ENCODE measurements around the gene MAGEH1.
A peak's percentile ranks its signal among the peaks of the same experiment; 100 is the strongest.

MAGEH1 gene

DNA sequence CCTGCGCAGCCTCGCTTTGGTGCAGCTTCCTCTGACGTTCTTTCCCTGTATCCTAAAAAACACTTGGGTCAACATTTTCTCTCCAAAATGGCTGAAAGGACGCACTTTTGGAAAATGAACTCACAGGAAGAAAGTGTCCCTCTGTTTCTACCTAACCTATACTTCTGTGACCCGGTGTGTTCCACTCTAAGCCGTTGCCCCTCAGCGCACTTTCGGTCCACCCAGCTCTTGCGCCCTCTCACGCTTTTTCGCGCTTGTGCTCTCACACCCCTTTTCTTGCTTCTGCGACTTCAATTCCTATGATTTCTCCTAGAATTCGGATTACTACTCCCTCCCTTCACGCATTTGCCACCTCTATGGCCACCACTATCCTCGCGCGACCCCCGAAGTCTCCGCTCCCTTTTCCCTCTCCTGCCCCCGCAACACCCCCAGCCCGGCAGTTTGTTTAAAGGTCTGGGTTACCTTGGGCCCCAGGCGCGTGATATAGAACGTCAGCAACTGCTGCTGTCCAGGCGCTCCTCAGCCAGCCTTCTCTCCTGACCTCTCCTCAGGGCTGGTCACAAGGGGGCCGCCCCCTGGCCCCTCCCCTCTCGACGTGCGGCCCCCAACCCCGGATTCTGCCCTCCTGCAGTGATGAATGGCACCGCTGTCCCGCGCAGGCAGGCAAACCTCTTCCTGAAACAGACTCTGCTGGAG, 37.5 kb downstream of the MAGEH1 start, which contains the start of gene USP51:
Gene USP51 (minus strand): TSS at position 535 of the 696 bp plus-strand sequence. CDS start 909 bp downstream, outside the sequence.
- no peak for DNase-seq (ENCODE audit: low read depth)
- TF ChIP-seq CTCF (conservative IDR thresholded peaks at IDR 0.05; ENCODE audit: low read depth, low read length), result no peak
- H3K4me3 ChIP-seq (ENCODE audit: low read length), result peak within 1 kb of the TSS; percentile 69

GRCh38 chrX:55490121-55490520, 38.2 kb downstream of the MAGEH1 start:
- TF ChIP-seq CTCF (conservative IDR thresholded peaks at IDR 0.05; ENCODE audit: low read depth, low read length), result no peak
- DNase-seq (ENCODE audit: low read depth), result no peak
- peak overlapping the region; percentile 69 for H3K4me3 ChIP-seq (ENCODE audit: low read length)

DNA sequence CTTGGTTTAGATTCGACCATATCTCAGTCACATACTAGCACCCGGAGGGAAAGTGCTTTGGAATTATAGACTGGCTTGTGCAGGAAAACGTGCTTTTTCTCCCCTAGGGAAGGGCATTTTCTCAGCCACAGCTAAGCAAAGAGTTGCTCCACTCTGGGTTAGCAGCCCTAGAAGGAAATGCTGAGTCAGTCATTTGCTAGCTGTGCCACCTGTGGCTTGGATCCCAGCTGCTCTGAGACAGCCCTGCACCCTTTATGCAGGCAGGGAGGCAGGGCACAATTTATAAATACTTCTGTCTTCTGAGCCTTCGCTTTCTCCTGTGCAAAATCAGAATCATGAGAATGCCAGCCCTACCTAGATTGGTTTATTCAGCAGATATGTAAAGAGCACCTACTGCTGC, 39.0 kb downstream of the MAGEH1 start:
- DNase-seq (ENCODE audit: low read depth), result no peak
- no peak for TF ChIP-seq CTCF (conservative IDR thresholded peaks at IDR 0.05; ENCODE audit: low read depth, low read length)
- no peak overlapping the region for H3K4me3 ChIP-seq (ENCODE audit: low read length)

Measured in retinal pigment epithelial cell (primary cell).